ENCODE data around the gene CCDC15.

CCDC15 gene

GRCh38 chr11:125057693-125058016 lies 103.7 kb downstream of the CCDC15 start:
- no peak overlapping the region for H3K4me3 ChIP-seq (ENCODE audit: low read depth, low read length)
- TF ChIP-seq CTCF (IDR thresholded peaks at IDR 0.05; ENCODE audit: low read depth, low read length) = no peak

- H3K4me3 ChIP-seq (ENCODE audit: low read depth, low read length) = no peak overlapping the region
- no peak for TF ChIP-seq CTCF (IDR thresholded peaks at IDR 0.05; ENCODE audit: low read depth, low read length)
Measured at GRCh38 chr11:125061281-125061680, 107.3 kb downstream of the CCDC15 start.

GRCh38 chr11:125062218-125062930 lies 108.4 kb downstream of the CCDC15 start:
- TF ChIP-seq CTCF (IDR thresholded peaks at IDR 0.05; ENCODE audit: low read depth, low read length) = no peak
- H3K4me3 ChIP-seq (ENCODE audit: low read depth, low read length) = peak overlapping the region; percentile 68

- TF ChIP-seq CTCF (IDR thresholded peaks at IDR 0.05; ENCODE audit: low read depth, low read length) = no peak
- H3K4me3 ChIP-seq (ENCODE audit: low read depth, low read length) = peak within 1 kb of the TSS; percentile 68
Measured at GRCh38 chr11:125062931-125063428, 109.0 kb downstream of the CCDC15 start, which contains the start of gene SLC37A2. Gene SLC37A2 (plus strand): TSS chr11:125063305. CDS start chr11:125063368, 63 bp downstream.

GRCh38 chr11:125063429-125064043 lies 109.5 kb downstream of the CCDC15 start:
- no peak for TF ChIP-seq CTCF (IDR thresholded peaks at IDR 0.05; ENCODE audit: low read depth, low read length)
- H3K4me3 ChIP-seq (ENCODE audit: low read depth, low read length) = peak overlapping the region; percentile 68

- TF ChIP-seq CTCF (IDR thresholded peaks at IDR 0.05; ENCODE audit: low read depth, low read length) = no peak
- H3K4me3 ChIP-seq (ENCODE audit: low read depth, low read length) = peak overlapping the region; percentile 68
Measured at GRCh38 chr11:125064070-125064469, 110.1 kb downstream of the CCDC15 start.

- no peak for TF ChIP-seq CTCF (IDR thresholded peaks at IDR 0.05; ENCODE audit: low read depth, low read length)
Measured at GRCh38 chr11:125068368-125068767, 114.4 kb downstream of the CCDC15 start.

More at GRCh38 chr11:125068368-125068767, 114.4 kb downstream of the CCDC15 start:
- H3K4me3 ChIP-seq (ENCODE audit: low read depth, low read length) = no peak overlapping the region
